HCEC 1CT (cell line): ENCODE results near the gene IFI16.

Source experiments
- DNase-seq: peaks from one replicate; pipeline ENCODE4 v3.0.0-alpha.2; 2017

Gene IFI16

GRCh38 chr1:159067699-159068621 is 58.3 kb downstream of the IFI16 start:
- no peak for DNase-seq

- peak; percentile 60 for DNase-seq
These were observed 59.2 kb downstream of the IFI16 start for GRCh38 chr1:159068886-159069285.

- peak; percentile 68 for DNase-seq
These were observed 62.4 kb downstream of the IFI16 start for GRCh38 chr1:159071970-159072582.

GRCh38 chr1:159076438-159077119 is 66.9 kb downstream of the IFI16 start, which contains the start of gene AIM2:
Gene AIM2, minus strand, starts transcription at chr1:159076766. Its CDS starts 3,267 bp downstream, at chr1:159073499.
- no peak for DNase-seq

GRCh38 chr1:159077120-159077961 is 67.6 kb downstream of the IFI16 start:
- no peak for DNase-seq

- no peak for DNase-seq
These were observed 69.8 kb downstream of the IFI16 start for GRCh38 chr1:159079525-159079924.

- no peak for DNase-seq
These were observed 71.9 kb downstream of the IFI16 start for GRCh38 chr1:159081626-159082025.

GRCh38 chr1:159083013-159083412 is 73.3 kb downstream of the IFI16 start:
- DNase-seq: no peak

- no peak for DNase-seq
These were observed 74.4 kb downstream of the IFI16 start for GRCh38 chr1:159084152-159084551.

GRCh38 chr1:159084867-159085266 is 75.2 kb downstream of the IFI16 start:
- DNase-seq: no peak

- DNase-seq: peak; percentile 87
These were observed 78.3 kb downstream of the IFI16 start for GRCh38 chr1:159088050-159088449.

- DNase-seq: no peak
These were observed 79.0 kb downstream of the IFI16 start for GRCh38 chr1:159088546-159089183.

GRCh38 chr1:159089184-159089791 is 79.6 kb downstream of the IFI16 start:
- no peak for DNase-seq

- peak; percentile 67 for DNase-seq
These were observed 80.8 kb downstream of the IFI16 start for GRCh38 chr1:159090286-159091179.

GRCh38 chr1:159091180-159091560 is 81.5 kb downstream of the IFI16 start:
- no peak for DNase-seq

- DNase-seq: peak; percentile 79
These were observed 81.9 kb downstream of the IFI16 start for GRCh38 chr1:159091607-159092031.

- DNase-seq: peak; percentile 88
These were observed 82.5 kb downstream of the IFI16 start for GRCh38 chr1:159092036-159092760.

- no peak for DNase-seq
These were observed 88.9 kb downstream of the IFI16 start for GRCh38 chr1:159098596-159098995.

- DNase-seq: no peak
These were observed 90.9 kb downstream of the IFI16 start for GRCh38 chr1:159100589-159100988.

- DNase-seq: peak; percentile 19
These were observed 93.3 kb downstream of the IFI16 start for GRCh38 chr1:159103021-159103420.
